Esophagus muscularis mucosa (tissue), 4 donors: ENCODE data around the gene ZNF280C. TPM values are rescaled to one million over a fixed set of nuclear protein-coding genes. Genes with fewer than 3 reads are reported as not detected.

ENCODE experiments used
- DNase-seq: peaks from one replicate; pipeline ENCODE4 v3.0.0-alpha.2; 2017; ENCODE audit errors: extremely low spot score
- H3K27ac ChIP-seq, 4 donors: fragments of 200-600 bp; sonication (generic); replicated peaks in 1 of 4; 1 replicate in 3 of 4; 2 replicates in 1 of 4; pipeline ENCODE4 v1.5.1; 2016 to 2019; ENCODE audit warnings: mild to moderate bottlenecking in 1 of 4
- H3K27me3 ChIP-seq, 4 donors: fragments of 200-600 bp; sonication (generic); one replicate each; pipeline versions ENCODE4 v1.5.1 to v1.6.0; 2016 to 2019
- H3K36me3 ChIP-seq, 4 donors: fragments of 200-600 bp; sonication (generic); one replicate each; pipeline ENCODE4 v1.5.1; 2016 to 2019
- H3K4me1 ChIP-seq, 4 donors: fragments of 200-600 bp; sonication (generic); one replicate each; pipeline ENCODE4 v1.5.1; 2016 to 2019
- H3K4me3 ChIP-seq, 4 donors: fragments of 200-600 bp; sonication (generic); 1 replicate in 2 of 4; 2 replicates in 2 of 4; pipeline ENCODE4 v1.5.1; 2016 to 2019; ENCODE audit warnings: mild to moderate bottlenecking in 4 of 4, moderate library complexity in 1 of 4
- H3K9me3 ChIP-seq, 4 donors: fragments of 200-600 bp; sonication (generic); 1 replicate in 3 of 4; 2 replicates in 1 of 4; pipeline ENCODE4 v1.5.1; 2016 to 2019
- EP300 ChIP-seq: sonication (generic); formaldehyde crosslinking; IDR thresholded peaks from one replicate; pipeline ENCODE4 v1.6.1; 2017; ENCODE audit warnings: antibody characterized with exemption
- POLR2A ChIP-seq: fragments of 450-650 bp; IDR thresholded peaks from one replicate; pipeline ENCODE4 v1.6.1; 2017; ENCODE audit warnings: antibody characterized with exemption, moderate library complexity, mild to moderate bottlenecking, low read depth
- POLR2AphosphoS5 ChIP-seq, 2 donors: sonication (generic); formaldehyde crosslinking; IDR thresholded peaks; one replicate each; pipeline ENCODE4 v1.6.1; 2017; ENCODE audit warnings: antibody characterized with exemption in 2 of 2
- WGBS: methylation state at CpG from one replicate; pipeline ENCODE4 v1.1.5; 2018; 5-methylcytosine and 5-hydroxymethylcytosine counted together
- intact Hi-C: fragments of 100-400 bp; cut with DNase I; formaldehyde crosslinking; loops from one replicate; pipeline ENCODE4 v1.15.1; 2023
- total RNA-seq, 4 donors: library from RNA; depleted of rRNA; stranded (reverse); fragments of >200 nt; gene quantifications; one replicate each; pipeline versions ENCODE4 v1.1.0 to v1.2.1, GENCODE V29; 2016
- TF ChIP-seq, protein P1 (sequence below), 3 experiments: fragments of 200-600 bp in 2 of 3; fragments of 450-650 bp in 1 of 3; sonication (generic) in 2 of 3; IDR thresholded peaks; one replicate each; pipeline ENCODE4 v1.5.1; 2017 to 2019; ENCODE audit warnings: antibody characterized with exemption in 3 of 3, mild to moderate bottlenecking in 2 of 3, moderate library complexity in 1 of 3

Gene ZNF280C
- total RNA-seq, 4 donors from 2014 or later, result 2.5 to 4.1 (median 3.4) TPM

DNA sequence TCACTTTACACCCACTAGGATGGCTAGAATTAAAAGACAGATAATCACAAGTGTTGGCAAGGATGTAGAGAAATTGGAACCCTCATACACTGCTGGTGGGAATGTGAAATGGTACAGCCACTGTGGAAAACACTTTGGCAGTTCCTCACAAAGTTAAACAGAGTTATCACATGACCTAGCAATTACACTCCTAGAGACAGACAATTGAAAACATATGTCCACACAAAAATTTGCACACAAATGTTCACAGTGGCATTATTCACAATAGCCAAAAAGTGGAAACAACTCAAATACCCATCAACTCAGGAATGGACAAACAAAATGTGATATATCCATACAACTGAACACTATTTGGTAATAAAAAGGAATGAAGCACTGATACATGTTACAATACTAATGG lies 5.7 kb downstream of the ZNF280C start:
- DNase-seq, result no peak
- Histone ChIP-seq H3K4me3 (no peak overlapping the region), H3K9me3 (no peaks in the 10 kb centered on the region), H3K27ac (no peak overlapping the region), H3K4me1 (peaks cover 0 to 17% (median 10%) of the 10 kb centered on the region in 4 donors), H3K27me3 (no peaks in the 10 kb centered on the region), H3K36me3 (no peaks in the 10 kb centered on the region)
- intact Hi-C loops, result no loop called here
- TF ChIP-seq EP300 (no peak), POLR2A (no peak), POLR2AphosphoS5 (IDR thresholded peaks at IDR 0.05) (no peak)
- TF ChIP-seq, protein P1, sequence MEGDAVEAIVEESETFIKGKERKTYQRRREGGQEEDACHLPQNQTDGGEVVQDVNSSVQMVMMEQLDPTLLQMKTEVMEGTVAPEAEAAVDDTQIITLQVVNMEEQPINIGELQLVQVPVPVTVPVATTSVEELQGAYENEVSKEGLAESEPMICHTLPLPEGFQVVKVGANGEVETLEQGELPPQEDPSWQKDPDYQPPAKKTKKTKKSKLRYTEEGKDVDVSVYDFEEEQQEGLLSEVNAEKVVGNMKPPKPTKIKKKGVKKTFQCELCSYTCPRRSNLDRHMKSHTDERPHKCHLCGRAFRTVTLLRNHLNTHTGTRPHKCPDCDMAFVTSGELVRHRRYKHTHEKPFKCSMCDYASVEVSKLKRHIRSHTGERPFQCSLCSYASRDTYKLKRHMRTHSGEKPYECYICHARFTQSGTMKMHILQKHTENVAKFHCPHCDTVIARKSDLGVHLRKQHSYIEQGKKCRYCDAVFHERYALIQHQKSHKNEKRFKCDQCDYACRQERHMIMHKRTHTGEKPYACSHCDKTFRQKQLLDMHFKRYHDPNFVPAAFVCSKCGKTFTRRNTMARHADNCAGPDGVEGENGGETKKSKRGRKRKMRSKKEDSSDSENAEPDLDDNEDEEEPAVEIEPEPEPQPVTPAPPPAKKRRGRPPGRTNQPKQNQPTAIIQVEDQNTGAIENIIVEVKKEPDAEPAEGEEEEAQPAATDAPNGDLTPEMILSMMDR (IDR thresholded peaks at IDR 0.05), result no peak

DNA sequence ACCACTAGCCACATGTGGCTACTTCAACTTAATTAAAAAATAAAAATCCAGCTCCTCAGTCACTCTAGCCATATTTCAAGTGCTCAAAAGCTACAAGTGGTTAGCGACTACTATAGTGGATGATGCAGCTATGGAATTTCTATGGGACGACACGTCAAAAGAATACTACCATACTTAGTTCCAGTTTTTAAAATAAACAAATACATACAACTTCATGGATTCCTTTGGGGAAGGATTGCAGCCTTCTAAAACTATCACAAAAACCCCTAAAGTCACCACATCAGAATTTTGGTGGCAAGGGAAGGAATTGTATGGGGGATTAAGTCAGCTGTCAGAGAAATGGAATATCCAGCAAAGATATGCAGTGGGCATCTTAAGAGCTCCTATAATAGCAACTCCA lies 6.5 kb downstream of the ZNF280C start:
- intact Hi-C loops, result no loop called here
- peaks cover 0 to 11% (median 4%) of the 10 kb centered on the region in 4 donors for H3K4me1 ChIP-seq
- 80% methylated on average over 3 of the region's 3 CpGs for WGBS
- H3K27me3 ChIP-seq, result no peaks in the 10 kb centered on the region
- DNase-seq, result no peak
- no peak overlapping the region for H3K4me3 ChIP-seq
- H3K27ac ChIP-seq, result no peak overlapping the region
- no peaks in the 10 kb centered on the region for H3K36me3 ChIP-seq
- H3K9me3 ChIP-seq, result no peaks in the 10 kb centered on the region
- TF ChIP-seq, protein P1 (IDR thresholded peaks at IDR 0.05), result no peak
- no peak for TF ChIP-seq POLR2A
- no peak for TF ChIP-seq EP300
- TF ChIP-seq POLR2AphosphoS5 (IDR thresholded peaks at IDR 0.05), result no peak

DNA sequence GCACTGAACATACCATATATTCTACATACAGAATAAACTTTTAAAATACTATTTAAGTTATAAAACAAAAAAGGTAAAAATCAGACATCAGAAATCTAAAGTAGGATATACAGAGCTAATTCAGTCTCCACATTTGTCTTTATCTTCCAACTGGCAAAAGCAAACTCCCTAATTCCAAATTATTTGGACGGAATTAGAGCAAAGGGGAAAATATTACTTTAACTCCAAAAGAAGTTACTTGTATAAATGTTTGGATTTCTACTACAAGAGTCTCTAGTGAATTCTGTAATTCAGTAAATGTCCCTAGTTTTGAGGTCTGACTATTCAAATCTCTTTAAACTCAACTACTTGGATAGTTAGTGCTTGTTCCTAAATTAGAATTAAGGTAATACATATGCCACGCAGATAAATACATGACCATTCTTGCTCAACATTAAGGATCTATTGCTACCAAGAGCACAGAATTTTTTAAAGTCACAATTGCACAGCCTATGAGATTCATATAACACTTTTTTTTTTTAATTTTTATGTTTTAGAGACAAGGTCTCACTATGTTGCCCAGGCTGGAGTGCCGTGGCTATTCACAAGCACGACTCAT lies 7.3 kb downstream of the ZNF280C start:
- Histone ChIP-seq H3K9me3 (no peaks in the 10 kb centered on the region), H3K27ac (no peak overlapping the region), H3K4me1 (peaks cover 0 to 3% (median 0%) of the 10 kb centered on the region in 4 donors), H3K36me3 (peaks cover 0 to 3% (median 0%) of the 10 kb centered on the region in 4 donors), H3K4me3 (no peak overlapping the region), H3K27me3 (no peaks in the 10 kb centered on the region)
- DNase-seq, result no peak
- TF ChIP-seq EP300, result no peak
- no peak for TF ChIP-seq POLR2A
- TF ChIP-seq, protein P1 (IDR thresholded peaks at IDR 0.05), result no peak
- TF ChIP-seq POLR2AphosphoS5 (IDR thresholded peaks at IDR 0.05), result no peak
- 79% methylated on average over 4 of the region's 4 CpGs for WGBS
- intact Hi-C loops, result no loop called here

DNA sequence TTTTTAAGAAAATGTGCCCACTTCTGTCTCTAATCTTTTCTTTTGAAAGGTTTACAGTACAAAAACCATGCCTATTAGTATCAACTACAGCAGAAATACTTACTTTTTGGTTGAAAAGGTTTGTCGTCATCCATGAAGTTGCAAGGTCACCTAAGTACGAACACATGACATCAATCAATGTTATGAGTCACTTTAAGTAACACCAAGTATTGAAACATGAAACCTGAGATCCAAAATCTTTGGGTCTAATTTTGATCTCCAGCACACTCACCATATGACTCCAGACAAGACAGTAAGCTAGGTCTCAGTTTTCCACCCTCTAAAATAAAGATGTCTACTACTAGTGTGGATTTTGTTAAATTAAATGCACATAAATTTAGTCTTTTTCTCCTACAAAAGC lies 8.4 kb downstream of the ZNF280C start:
- intact Hi-C loops, result no loop called here
- no peak for DNase-seq
- no peak overlapping the region for H3K4me3 ChIP-seq
- TF ChIP-seq EP300 (no peak), POLR2A (no peak), POLR2AphosphoS5 (IDR thresholded peaks at IDR 0.05) (no peak)
- TF ChIP-seq, protein P1 (IDR thresholded peaks at IDR 0.05), result no peak
- no peaks in the 10 kb centered on the region for H3K9me3 ChIP-seq
- no peaks in the 10 kb centered on the region for H3K27me3 ChIP-seq
- no peaks in the 10 kb centered on the region for H3K4me1 ChIP-seq
- no peak overlapping the region for H3K27ac ChIP-seq
- WGBS, result 78% methylated on average over 2 of the region's 2 CpGs
- H3K36me3 ChIP-seq, result peaks cover 0 to 4% (median 0%) of the 10 kb centered on the region in 4 donors

DNA sequence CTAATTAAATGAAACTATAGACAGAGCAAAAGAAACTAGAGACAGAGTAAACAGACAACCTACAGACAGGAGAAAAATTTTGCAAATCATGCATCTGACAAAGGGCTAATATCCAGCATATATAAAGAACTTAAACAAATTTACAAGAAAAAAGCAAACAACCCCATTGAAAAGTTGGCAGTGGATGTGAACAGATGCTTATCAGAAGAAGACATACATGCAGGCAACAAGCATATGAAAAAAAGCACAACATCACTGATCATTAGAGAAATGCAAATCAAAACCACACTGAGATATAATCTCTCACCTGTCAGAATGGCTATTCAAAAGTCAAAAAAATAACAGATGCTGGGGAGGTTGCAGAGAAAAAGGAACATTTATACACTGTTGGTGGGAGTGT lies 14.8 kb downstream of the ZNF280C start:
- no peak for DNase-seq
- Histone ChIP-seq H3K9me3 (peaks cover 0 to 4% (median 0%) of the 10 kb centered on the region in 4 donors), H3K27me3 (no peaks in the 10 kb centered on the region), H3K36me3 (peaks cover 0 to 4% (median 0%) of the 10 kb centered on the region in 4 donors), H3K27ac (no peak overlapping the region), H3K4me1 (no peaks in the 10 kb centered on the region), H3K4me3 (no peak overlapping the region)
- intact Hi-C loops, result no loop called here
- TF ChIP-seq POLR2AphosphoS5 (IDR thresholded peaks at IDR 0.05) (no peak), POLR2A (no peak), EP300 (no peak)
- TF ChIP-seq, protein P1 (IDR thresholded peaks at IDR 0.05), result no peak
